ENCODE data around the gene SLC25A43. TPM values are rescaled to one million over a fixed set of nuclear protein-coding genes. Genes with fewer than 3 reads are reported as not detected.
A peak's percentile ranks its signal among the peaks of the same experiment; 100 is the strongest.
"Not testable (repeated sequence)": the region's sequence is repeated elsewhere in the genome, so short reads cannot be mapped to it uniquely, and the experiment has no call there.

SLC25A43 gene
- total and polyA plus RNA-seq, 2 experiments from 2014 or later, result 28.4 to 53.4 TPM

DNA sequence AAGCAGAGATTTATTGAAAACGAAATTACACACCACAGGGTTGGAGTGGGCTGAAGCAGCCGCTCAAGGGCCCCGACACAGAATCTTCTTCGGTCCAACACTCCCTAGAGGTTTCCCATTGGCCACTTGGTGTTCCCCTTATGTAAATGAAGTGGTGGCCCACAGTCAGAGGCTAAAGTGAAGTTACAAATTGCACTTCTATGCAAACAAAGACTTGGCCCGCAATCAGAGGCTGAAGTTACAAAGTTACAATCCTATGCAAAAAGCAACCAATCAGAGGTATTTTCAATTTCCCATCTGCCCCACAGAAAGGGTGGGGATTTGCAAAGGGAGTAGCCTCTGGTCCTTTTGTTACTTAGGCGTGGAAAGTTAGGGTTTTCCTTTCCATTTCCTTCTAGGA is 35.7 kb upstream of the SLC25A43 start:
- Histone ChIP-seq H4K20me1 (ENCODE audit: insufficient read depth) (no peaks in the 10 kb centered on the region), H3K4me2 (ENCODE audit: unreplicated experiment) (no peak overlapping the region), H3K36me3 (ENCODE audit: low read depth) (no peaks in the 10 kb centered on the region), H3K4me1 (ENCODE audit: insufficient read depth) (no peaks in the 10 kb centered on the region), H3F3A (ENCODE audit: insufficient read depth) (no peaks in the 10 kb centered on the region), H3K4me3 (no peak overlapping the region), H3K9me3 (ENCODE audit: low read depth) (no peaks in the 10 kb centered on the region), H3K27ac (no peak overlapping the region), H2AFZ (no peak overlapping the region), H3K27me3 (replicated peaks; ENCODE audit: insufficient read depth) (no peaks in the 10 kb centered on the region), H3K9ac (no peak overlapping the region), H3K79me2 (ENCODE audit: insufficient read depth) (no peaks in the 10 kb centered on the region), H3K9me2 (ENCODE audit: insufficient read depth) (no peaks in the 10 kb centered on the region)
- TF ChIP-seq EZH2 (IDR thresholded peaks at IDR 0.05; ENCODE audit: insufficient read depth, poor library complexity, severe bottlenecking), result no peak
- TF ChIP-seq EZH2phosphoT487 (IDR thresholded peaks at IDR 0.05; ENCODE audit: insufficient read depth, low read depth), result no peak
- WGBS, 2 experiments (ENCODE audit: low coverage in 1 of 2, low lambda C conversion rate in 2 of 2, missing lambda C conversion rate in 2 of 2), result 80 to 87% methylated on average over 5 to 6 of the region's 6 CpGs
- in situ Hi-C loops (cut with MboI), result no loop called here
- no peak for DNase-seq

DNA sequence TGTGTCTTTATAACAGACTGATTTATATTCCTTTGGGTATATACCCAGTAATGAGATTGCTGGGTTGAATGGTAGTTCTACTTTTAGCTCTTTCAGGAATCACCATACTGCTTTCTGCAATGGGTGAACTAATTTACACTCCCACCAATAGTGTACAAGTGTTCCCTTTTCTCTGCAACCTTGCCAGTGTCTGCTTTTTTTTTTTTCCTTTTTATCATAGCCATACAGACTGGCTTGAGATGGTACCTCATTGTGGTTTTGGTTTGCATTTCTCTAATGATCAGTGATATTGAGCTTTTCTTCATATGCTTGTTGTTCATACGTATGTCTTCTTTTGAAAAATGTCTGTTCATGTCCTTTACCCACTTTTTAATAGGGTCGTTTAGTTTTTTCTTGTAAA is 27.3 kb upstream of the SLC25A43 start:
- H3K4me1 ChIP-seq (ENCODE audit: insufficient read depth), result peaks cover 25% of the 10 kb centered on the region
- in situ Hi-C loops (cut with MboI); H3K27ac ChIP-seq; DNase-seq; H3K4me3 ChIP-seq; H3K9ac ChIP-seq; H3K4me2 ChIP-seq (ENCODE audit: unreplicated experiment); H3K27me3 ChIP-seq (replicated peaks; ENCODE audit: insufficient read depth); H3F3A ChIP-seq (ENCODE audit: insufficient read depth); H3K9me2 ChIP-seq (ENCODE audit: insufficient read depth); H4K20me1 ChIP-seq (ENCODE audit: insufficient read depth); H3K36me3 ChIP-seq (ENCODE audit: low read depth); H3K9me3 ChIP-seq (ENCODE audit: low read depth); H3K79me2 ChIP-seq (ENCODE audit: insufficient read depth): not testable (repeated sequence)
- peak overlapping the region; percentile 84; the same call in 1 of the 2 replicates for H2AFZ ChIP-seq
- WGBS, 2 experiments (ENCODE audit: low coverage in 1 of 2, low lambda C conversion rate in 2 of 2, missing lambda C conversion rate in 2 of 2), result 58 to 59% methylated on average over 2 of the region's 2 CpGs

DNA sequence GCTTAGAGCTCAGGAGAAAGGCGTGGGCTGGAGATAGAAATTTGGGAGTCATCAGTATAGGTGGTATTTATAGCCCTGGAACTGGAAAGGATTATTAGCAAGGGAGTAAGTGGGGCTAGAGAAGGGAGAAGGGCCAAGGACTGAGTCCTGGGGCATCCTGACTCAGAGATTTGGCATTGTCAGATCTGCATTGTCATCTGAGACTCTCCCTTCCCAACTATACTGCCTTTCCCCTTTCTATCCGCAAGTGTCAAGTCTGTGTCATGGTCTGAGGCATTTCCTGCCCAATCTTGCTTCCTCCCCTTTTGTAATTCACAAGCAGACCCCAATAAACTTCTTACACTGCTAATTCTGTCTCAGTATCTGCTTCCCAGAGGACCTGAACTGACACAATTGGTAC is 24.4 kb upstream of the SLC25A43 start:
- peak overlapping the region; percentile 57 for H3K4me2 ChIP-seq (ENCODE audit: unreplicated experiment)
- TF ChIP-seq EZH2 (IDR thresholded peaks at IDR 0.05; ENCODE audit: insufficient read depth, poor library complexity, severe bottlenecking), result no peak
- TF ChIP-seq EZH2phosphoT487 (IDR thresholded peaks at IDR 0.05; ENCODE audit: insufficient read depth, low read depth), result no peak
- H2AFZ ChIP-seq, result no peak overlapping the region
- peak overlapping the region; percentile 45 for H3K4me3 ChIP-seq
- no peaks in the 10 kb centered on the region for H3K27me3 ChIP-seq (replicated peaks; ENCODE audit: insufficient read depth)
- no peaks in the 10 kb centered on the region for H3K9me2 ChIP-seq (ENCODE audit: insufficient read depth)
- 4 to 5% methylated on average over 2 of the region's 2 CpGs for WGBS, 2 experiments (ENCODE audit: low coverage in 1 of 2, low lambda C conversion rate in 2 of 2, missing lambda C conversion rate in 2 of 2)
- H3F3A ChIP-seq (ENCODE audit: insufficient read depth), result peaks cover 7% of the 10 kb centered on the region; the same call in 1 of the 2 replicates
- H3K9me3 ChIP-seq (ENCODE audit: low read depth), result no peaks in the 10 kb centered on the region
- peaks cover 25% of the 10 kb centered on the region for H3K4me1 ChIP-seq (ENCODE audit: insufficient read depth)
- no peaks in the 10 kb centered on the region for H3K79me2 ChIP-seq (ENCODE audit: insufficient read depth)
- DNase-seq, result peak; percentile 72
- no peaks in the 10 kb centered on the region for H3K36me3 ChIP-seq (ENCODE audit: low read depth)
- no peaks in the 10 kb centered on the region for H4K20me1 ChIP-seq (ENCODE audit: insufficient read depth)
- peak overlapping the region; percentile 57 for H3K9ac ChIP-seq
- H3K27ac ChIP-seq, result peak overlapping the region; percentile 87
- in situ Hi-C loops (cut with MboI), result no loop called here

DNA sequence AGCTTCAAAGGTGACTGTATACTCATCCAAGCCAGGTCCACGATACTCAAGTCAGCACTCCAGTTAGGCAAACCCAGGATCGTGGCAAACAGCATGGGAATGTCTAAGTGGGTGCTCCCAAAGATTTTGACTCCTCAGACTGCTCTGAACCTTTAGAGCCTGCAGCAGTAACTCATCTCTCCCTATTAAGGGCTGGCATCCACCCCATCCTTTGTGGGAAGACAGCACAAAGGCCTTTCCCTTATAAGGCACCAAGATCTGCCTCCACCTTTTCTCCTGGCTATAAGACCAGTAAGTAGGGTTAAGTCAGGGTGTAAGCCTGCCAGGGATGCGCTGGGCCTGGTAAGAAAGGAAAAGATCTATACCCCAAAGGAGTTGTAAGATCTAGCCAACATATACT is 23.6 kb upstream of the SLC25A43 start:
- Histone ChIP-seq H3K9ac (peak overlapping the region; percentile 57; the same call in 1 of the 2 replicates), H3K36me3 (ENCODE audit: low read depth) (no peaks in the 10 kb centered on the region), H4K20me1 (ENCODE audit: insufficient read depth) (no peaks in the 10 kb centered on the region), H3K79me2 (ENCODE audit: insufficient read depth) (no peaks in the 10 kb centered on the region), H3K27me3 (replicated peaks; ENCODE audit: insufficient read depth) (no peaks in the 10 kb centered on the region), H3K27ac (peak overlapping the region; percentile 87), H3K4me2 (ENCODE audit: unreplicated experiment) (peak overlapping the region; percentile 57), H3K9me2 (ENCODE audit: insufficient read depth) (no peaks in the 10 kb centered on the region), H2AFZ (no peak overlapping the region), H3K4me1 (ENCODE audit: insufficient read depth) (peaks cover 25% of the 10 kb centered on the region), H3K9me3 (ENCODE audit: low read depth) (no peaks in the 10 kb centered on the region), H3F3A (ENCODE audit: insufficient read depth) (peaks cover 7% of the 10 kb centered on the region; the same call in 1 of the 2 replicates), H3K4me3 (no peak overlapping the region)
- 46 to 53% methylated on average over 3 of the region's 3 CpGs for WGBS, 2 experiments (ENCODE audit: low coverage in 1 of 2, low lambda C conversion rate in 2 of 2, missing lambda C conversion rate in 2 of 2)
- in situ Hi-C loops (cut with MboI), result no loop called here
- TF ChIP-seq EZH2phosphoT487 (IDR thresholded peaks at IDR 0.05; ENCODE audit: insufficient read depth, low read depth) (no peak), EZH2 (IDR thresholded peaks at IDR 0.05; ENCODE audit: insufficient read depth, poor library complexity, severe bottlenecking) (no peak)
- peak; percentile 46 for DNase-seq

DNA sequence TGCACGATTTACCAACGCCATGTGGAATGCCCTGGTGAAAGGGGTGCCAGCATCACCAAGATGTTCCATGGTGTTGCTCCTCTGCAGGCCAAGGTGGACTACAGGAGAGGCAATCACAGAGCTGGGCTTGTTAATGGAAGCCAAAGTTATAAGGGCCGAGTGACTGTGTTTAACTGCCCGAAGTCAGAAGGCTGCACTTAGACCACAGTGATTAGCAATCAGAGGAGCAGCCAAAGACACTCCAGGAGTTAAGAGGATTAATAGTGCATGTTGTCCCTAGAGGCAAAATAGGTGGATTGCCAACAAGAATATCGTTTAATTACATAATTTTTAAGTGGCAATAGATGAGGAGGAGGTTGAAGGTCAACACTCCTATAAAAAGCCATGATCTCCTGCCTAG is 22.8 kb upstream of the SLC25A43 start:
- WGBS, 2 experiments (ENCODE audit: low coverage in 1 of 2, low lambda C conversion rate in 2 of 2, missing lambda C conversion rate in 2 of 2), result 97 to 98% methylated on average over 5 of the region's 5 CpGs
- Histone ChIP-seq H3K4me3 (no peak overlapping the region), H3K27ac (no peak overlapping the region), H3K4me2 (ENCODE audit: unreplicated experiment) (no peak overlapping the region), H3K9me2 (ENCODE audit: insufficient read depth) (no peaks in the 10 kb centered on the region), H3K9me3 (ENCODE audit: low read depth) (no peaks in the 10 kb centered on the region), H3K79me2 (ENCODE audit: insufficient read depth) (no peaks in the 10 kb centered on the region), H2AFZ (no peak overlapping the region), H3F3A (ENCODE audit: insufficient read depth) (peaks cover 7% of the 10 kb centered on the region; the same call in 1 of the 2 replicates), H4K20me1 (ENCODE audit: insufficient read depth) (no peaks in the 10 kb centered on the region), H3K4me1 (ENCODE audit: insufficient read depth) (peaks cover 25% of the 10 kb centered on the region), H3K9ac (no peak overlapping the region), H3K36me3 (ENCODE audit: low read depth) (no peaks in the 10 kb centered on the region), H3K27me3 (replicated peaks; ENCODE audit: insufficient read depth) (no peaks in the 10 kb centered on the region)
- TF ChIP-seq EZH2 (IDR thresholded peaks at IDR 0.05; ENCODE audit: insufficient read depth, poor library complexity, severe bottlenecking) (no peak), EZH2phosphoT487 (IDR thresholded peaks at IDR 0.05; ENCODE audit: insufficient read depth, low read depth) (no peak)
- in situ Hi-C loops (cut with MboI), result no loop called here
- DNase-seq, result no peak
